COLO668 (cell line): ENCODE results near the gene ANKRD27.
A peak's percentile ranks its signal among the peaks of the same experiment; 100 is the strongest.
"Not testable (repeated sequence)": the region's sequence is repeated elsewhere in the genome, so short reads cannot be mapped to it uniquely, and the experiment has no call there.

Experiments used
- DNase-seq: peaks from one replicate; lab custom pipeline; 2025; ENCODE audit not compliant: unreplicated experiment; lab: John Stamatoyannopoulos, UW

Gene ANKRD27

GRCh38 chr19:32674931-32675719 is at the start of gene ANKRD27:
TSS of gene ANKRD27 (minus strand) at chr19:32675180. CDS start at chr19:32659015, 16,165 bp downstream.
- peak; percentile 99 for DNase-seq

GRCh38 chr19:32720936-32721250 is 45.9 kb upstream of the ANKRD27 start:
- no peak for DNase-seq

- DNase-seq: no peak
Measured at GRCh38 chr19:32720216-32720935, 45.4 kb upstream of the ANKRD27 start.

GRCh38 chr19:32719611-32720059 is 44.7 kb upstream of the ANKRD27 start, which contains the start of gene TDRD12:
TSS of gene TDRD12 (plus strand) at chr19:32719767. CDS start at chr19:32720073, 306 bp downstream.
- DNase-seq: no peak

GRCh38 chr19:32718286-32718685 is 43.3 kb upstream of the ANKRD27 start:
- DNase-seq: no peak

GRCh38 chr19:32717496-32717895 is 42.5 kb upstream of the ANKRD27 start:
- DNase-seq: no peak

GRCh38 chr19:32716203-32716602 is 41.2 kb upstream of the ANKRD27 start:
- not testable (repeated sequence) for DNase-seq

GRCh38 chr19:32711747-32712146 is 36.8 kb upstream of the ANKRD27 start:
- DNase-seq: no peak

- no peak for DNase-seq
Measured at GRCh38 chr19:32709032-32709431, 34.1 kb upstream of the ANKRD27 start.

GRCh38 chr19:32708457-32708856 is 33.5 kb upstream of the ANKRD27 start:
- no peak for DNase-seq

GRCh38 chr19:32704006-32704405 is 29.0 kb upstream of the ANKRD27 start:
- DNase-seq: not testable (repeated sequence)

GRCh38 chr19:32702010-32702409 is 27.0 kb upstream of the ANKRD27 start:
- DNase-seq: peak; percentile 23

GRCh38 chr19:32700129-32700528 is 25.1 kb upstream of the ANKRD27 start:
- DNase-seq: not testable (repeated sequence)

- DNase-seq: not testable (repeated sequence)
Measured at GRCh38 chr19:32696771-32697170, 21.8 kb upstream of the ANKRD27 start.

GRCh38 chr19:32695506-32695905 is 20.5 kb upstream of the ANKRD27 start:
- not testable (repeated sequence) for DNase-seq

GRCh38 chr19:32694851-32695250 is 19.9 kb upstream of the ANKRD27 start:
- DNase-seq: not testable (repeated sequence)

- not testable (repeated sequence) for DNase-seq
Measured at GRCh38 chr19:32694316-32694715, 19.3 kb upstream of the ANKRD27 start.

- peak; percentile 10 for DNase-seq
Measured at GRCh38 chr19:32693151-32694108, 18.4 kb upstream of the ANKRD27 start.

GRCh38 chr19:32692727-32693061 is 17.7 kb upstream of the ANKRD27 start:
- peak; percentile 22 for DNase-seq

GRCh38 chr19:32691952-32692726 is 17.2 kb upstream of the ANKRD27 start:
- DNase-seq: peak; percentile 75
